Measurements from ENCODE around the gene SELENOK.

The SELENOK gene

GRCh38 chr3:53859178-53859577, 32.5 kb downstream of the SELENOK start:
- H3K4me3 ChIP-seq (ENCODE audit: low read depth in 1 of 2, low read length in 2 of 2) = no peak overlapping the region

GRCh38 chr3:53858096-53858741, 33.4 kb downstream of the SELENOK start:
- Histone ChIP-seq H3K27me3 (ENCODE audit: control insufficient read depth in 1 of 2, insufficient read depth in 2 of 2, low read length in 2 of 2) (no peaks in the 10 kb centered on the region), H3K9me3 (ENCODE audit: control insufficient read depth in 1 of 2, low read length in 2 of 2) (no peaks in the 10 kb centered on the region), H3K27ac (ENCODE audit: low read depth, low read length) (no peak overlapping the region), H3K4me3 (ENCODE audit: low read depth in 1 of 2, low read length in 2 of 2) (no peak overlapping the region), H3K9ac (ENCODE audit: low read depth in 1 of 2, low read length in 2 of 2) (no peak overlapping the region), H3K36me3 (ENCODE audit: control insufficient read depth in 1 of 2, insufficient read depth in 2 of 2, low read length in 2 of 2) (peaks cover 0 to 28% of the 10 kb centered on the region in 2 donors), H3K4me1 (ENCODE audit: control insufficient read depth in 1 of 2, insufficient read depth in 2 of 2, low read length in 2 of 2) (no peaks in the 10 kb centered on the region)

More at GRCh38 chr3:53859178-53859577, 32.5 kb downstream of the SELENOK start:
- no peaks in the 10 kb centered on the region for H3K27me3 ChIP-seq (ENCODE audit: control insufficient read depth in 1 of 2, insufficient read depth in 2 of 2, low read length in 2 of 2)
- H3K4me1 ChIP-seq (ENCODE audit: control insufficient read depth in 1 of 2, insufficient read depth in 2 of 2, low read length in 2 of 2) = no peaks in the 10 kb centered on the region
- no peak overlapping the region for H3K27ac ChIP-seq (ENCODE audit: low read depth, low read length)
- H3K36me3 ChIP-seq (ENCODE audit: control insufficient read depth in 1 of 2, insufficient read depth in 2 of 2, low read length in 2 of 2) = peaks cover 0 to 35% of the 10 kb centered on the region in 2 donors
- H3K9ac ChIP-seq (ENCODE audit: low read depth in 1 of 2, low read length in 2 of 2) = no peak overlapping the region
- H3K9me3 ChIP-seq (ENCODE audit: control insufficient read depth in 1 of 2, low read length in 2 of 2) = no peaks in the 10 kb centered on the region

DNA sequence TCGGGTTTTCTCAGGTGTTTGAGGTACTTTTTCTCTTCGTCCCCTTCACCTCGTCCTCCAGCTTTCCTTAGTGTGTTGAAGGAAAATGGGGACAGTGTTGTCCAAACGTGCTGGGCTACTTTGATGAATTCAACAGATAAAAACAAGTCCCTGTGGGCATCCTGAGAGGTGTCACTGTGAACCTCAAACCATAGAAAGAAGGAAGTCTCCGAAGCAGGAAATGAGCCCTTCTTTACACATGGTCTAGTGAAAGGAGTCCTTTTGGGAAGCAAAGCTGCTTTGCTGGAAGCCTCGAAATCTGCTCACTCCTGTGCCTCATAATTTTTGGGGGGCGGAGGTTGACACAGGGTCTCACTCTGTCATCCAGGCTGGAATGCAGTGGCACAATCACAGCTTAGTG, 34.7 kb downstream of the SELENOK start:
- H3K36me3 ChIP-seq (ENCODE audit: control insufficient read depth in 1 of 2, insufficient read depth in 2 of 2, low read length in 2 of 2) = peaks cover 0 to 26% of the 10 kb centered on the region in 2 donors
- H3K27ac ChIP-seq (ENCODE audit: low read depth, low read length) = no peak overlapping the region
- no peaks in the 10 kb centered on the region for H3K9me3 ChIP-seq (ENCODE audit: control insufficient read depth in 1 of 2, low read length in 2 of 2)
- no peak overlapping the region for H3K9ac ChIP-seq (ENCODE audit: low read depth in 1 of 2, low read length in 2 of 2)
- no peaks in the 10 kb centered on the region for H3K27me3 ChIP-seq (ENCODE audit: control insufficient read depth in 1 of 2, insufficient read depth in 2 of 2, low read length in 2 of 2)
- no peak overlapping the region for H3K4me3 ChIP-seq (ENCODE audit: low read depth in 1 of 2, low read length in 2 of 2)
- H3K4me1 ChIP-seq (ENCODE audit: control insufficient read depth in 1 of 2, insufficient read depth in 2 of 2, low read length in 2 of 2) = no peaks in the 10 kb centered on the region

GRCh38 chr3:53850895-53851294, 40.8 kb downstream of the SELENOK start:
- Histone ChIP-seq H3K4me3 (ENCODE audit: low read depth in 1 of 2, low read length in 2 of 2) (no peak overlapping the region), H3K4me1 (ENCODE audit: control insufficient read depth in 1 of 2, insufficient read depth in 2 of 2, low read length in 2 of 2) (peaks cover 5 to 6% of the 10 kb centered on the region in 2 donors), H3K9ac (ENCODE audit: low read depth in 1 of 2, low read length in 2 of 2) (no peak overlapping the region), H3K27ac (ENCODE audit: low read depth, low read length) (no peak overlapping the region), H3K27me3 (ENCODE audit: control insufficient read depth in 1 of 2, insufficient read depth in 2 of 2, low read length in 2 of 2) (peaks cover 0 to 7% of the 10 kb centered on the region in 2 donors), H3K36me3 (ENCODE audit: control insufficient read depth in 1 of 2, insufficient read depth in 2 of 2, low read length in 2 of 2) (peaks cover 0 to 4% of the 10 kb centered on the region in 2 donors), H3K9me3 (ENCODE audit: control insufficient read depth in 1 of 2, low read length in 2 of 2) (no peaks in the 10 kb centered on the region)

- Histone ChIP-seq H3K9ac (ENCODE audit: low read depth in 1 of 2, low read length in 2 of 2) (no peak overlapping the region), H3K27me3 (ENCODE audit: control insufficient read depth in 1 of 2, insufficient read depth in 2 of 2, low read length in 2 of 2) (peaks cover 0 to 12% of the 10 kb centered on the region in 2 donors), H3K9me3 (ENCODE audit: control insufficient read depth in 1 of 2, low read length in 2 of 2) (no peaks in the 10 kb centered on the region), H3K4me1 (ENCODE audit: control insufficient read depth in 1 of 2, insufficient read depth in 2 of 2, low read length in 2 of 2) (peaks cover 12 to 13% of the 10 kb centered on the region in 2 donors), H3K4me3 (ENCODE audit: low read depth in 1 of 2, low read length in 2 of 2) (no peak overlapping the region), H3K27ac (ENCODE audit: low read depth, low read length) (no peak overlapping the region), H3K36me3 (ENCODE audit: control insufficient read depth in 1 of 2, insufficient read depth in 2 of 2, low read length in 2 of 2) (peaks cover 0 to 4% of the 10 kb centered on the region in 2 donors)
Observed at GRCh38 chr3:53849916-53850315, 41.7 kb downstream of the SELENOK start.

DNA sequence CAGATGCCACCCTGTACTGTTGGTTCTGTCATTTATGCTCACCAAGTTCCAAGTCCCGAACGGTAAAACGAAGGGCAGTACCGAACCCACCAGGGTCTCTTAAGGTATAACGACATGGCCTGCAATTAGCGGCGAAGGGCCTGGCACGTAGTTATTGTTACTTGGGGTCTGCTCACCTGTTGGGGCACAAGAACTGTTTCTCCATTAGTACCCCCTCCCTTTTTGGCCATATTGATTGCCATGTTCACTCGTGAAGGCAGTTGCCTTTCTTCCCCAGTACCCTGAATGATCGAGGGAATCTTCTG, 44.9 kb downstream of the SELENOK start:
- Histone ChIP-seq H3K27me3 (ENCODE audit: control insufficient read depth in 1 of 2, insufficient read depth in 2 of 2, low read length in 2 of 2) (peaks cover 0 to 12% of the 10 kb centered on the region in 2 donors), H3K27ac (ENCODE audit: low read depth, low read length) (no peak overlapping the region), H3K4me3 (ENCODE audit: low read depth in 1 of 2, low read length in 2 of 2) (peak overlapping the region; percentile 67 to 73)

DNA sequence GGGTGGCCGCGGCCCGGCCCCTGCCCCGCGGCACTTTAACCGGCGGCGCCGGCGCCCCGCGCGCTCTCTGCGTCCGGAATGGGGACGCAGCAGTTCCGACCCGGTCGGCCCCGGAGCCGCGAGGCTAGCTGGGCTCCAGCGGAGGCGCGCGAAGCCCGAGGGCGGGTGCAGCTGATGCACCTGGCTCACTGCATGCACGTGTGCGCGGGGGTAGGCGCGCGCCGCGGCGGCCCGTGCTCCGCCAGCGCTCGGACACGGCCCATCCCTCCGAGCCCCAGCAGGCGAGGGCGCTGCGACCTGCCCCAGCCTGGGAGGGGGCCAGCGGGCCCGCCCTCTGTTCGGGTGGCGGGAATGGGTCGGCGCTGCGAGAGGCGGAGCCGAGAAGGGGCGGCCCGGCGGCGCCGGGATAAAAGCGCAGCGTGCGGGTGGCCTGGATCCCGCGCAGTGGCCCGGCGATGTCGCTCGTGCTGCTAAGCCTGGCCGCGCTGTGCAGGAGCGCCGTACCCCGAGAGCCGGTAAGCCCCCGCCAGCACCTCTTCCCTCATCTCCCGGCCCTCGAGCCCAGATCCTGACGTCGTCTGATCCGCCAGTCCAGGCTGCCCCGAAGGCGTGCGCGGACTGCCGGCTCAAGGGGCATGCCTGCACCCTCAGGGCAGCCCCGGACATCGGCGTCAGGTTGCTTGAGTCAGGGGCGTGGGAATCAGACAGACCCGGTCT, 45.4 kb downstream of the SELENOK start, which contains the start of the genes CHDH and IL17RB:
TSS of gene CHDH (minus strand) at position 286 of the 717 bp plus-strand sequence. CDS start 22,411 bp downstream, outside the sequence.
TSS of gene IL17RB (plus strand) at position 435 of the 717 bp plus-strand sequence. CDS start at position 456, 21 bp downstream.
- H3K4me3 ChIP-seq (ENCODE audit: low read depth in 1 of 2, low read length in 2 of 2) = peak within 1 kb of the TSS; percentile 67 to 73
- H3K36me3 ChIP-seq (ENCODE audit: control insufficient read depth in 1 of 2, insufficient read depth in 2 of 2, low read length in 2 of 2) = peaks cover 0 to 4% of the 10 kb centered on the region in 2 donors
- H3K4me1 ChIP-seq (ENCODE audit: control insufficient read depth in 1 of 2, insufficient read depth in 2 of 2, low read length in 2 of 2) = peaks cover 38 to 41% of the 10 kb centered on the region in 2 donors
- no peaks in the 10 kb centered on the region for H3K9me3 ChIP-seq (ENCODE audit: control insufficient read depth in 1 of 2, low read length in 2 of 2)
- H3K27ac ChIP-seq (ENCODE audit: low read depth, low read length) = peak within 1 kb of the TSS; percentile 76
- H3K27me3 ChIP-seq (ENCODE audit: control insufficient read depth in 1 of 2, insufficient read depth in 2 of 2, low read length in 2 of 2) = peaks cover 0 to 12% of the 10 kb centered on the region in 2 donors
- peak within 1 kb of the TSS; percentile 52 to 81 for H3K9ac ChIP-seq (ENCODE audit: low read depth in 1 of 2, low read length in 2 of 2)

More for the DNA sequence above, 44.9 kb downstream of the SELENOK start:
- Histone ChIP-seq H3K36me3 (ENCODE audit: control insufficient read depth in 1 of 2, insufficient read depth in 2 of 2, low read length in 2 of 2) (peaks cover 0 to 4% of the 10 kb centered on the region in 2 donors), H3K9me3 (ENCODE audit: control insufficient read depth in 1 of 2, low read length in 2 of 2) (no peaks in the 10 kb centered on the region), H3K9ac (ENCODE audit: low read depth in 1 of 2, low read length in 2 of 2) (peak overlapping the region; percentile 18 to 81), H3K4me1 (ENCODE audit: control insufficient read depth in 1 of 2, insufficient read depth in 2 of 2, low read length in 2 of 2) (peaks cover 38 to 40% of the 10 kb centered on the region in 2 donors)

GRCh38 chr3:53845881-53846133, 45.9 kb downstream of the SELENOK start:
- H3K9ac ChIP-seq (ENCODE audit: low read depth in 1 of 2, low read length in 2 of 2) = peak overlapping the region; percentile 52 to 81
- H3K9me3 ChIP-seq (ENCODE audit: control insufficient read depth in 1 of 2, low read length in 2 of 2) = no peaks in the 10 kb centered on the region
- H3K27ac ChIP-seq (ENCODE audit: low read depth, low read length) = peak overlapping the region; percentile 76
- peak overlapping the region; percentile 67 to 73 for H3K4me3 ChIP-seq (ENCODE audit: low read depth in 1 of 2, low read length in 2 of 2)
- H3K27me3 ChIP-seq (ENCODE audit: control insufficient read depth in 1 of 2, insufficient read depth in 2 of 2, low read length in 2 of 2) = peaks cover 0 to 12% of the 10 kb centered on the region in 2 donors
- H3K36me3 ChIP-seq (ENCODE audit: control insufficient read depth in 1 of 2, insufficient read depth in 2 of 2, low read length in 2 of 2) = peaks cover 0 to 4% of the 10 kb centered on the region in 2 donors
- peaks cover 38 to 44% of the 10 kb centered on the region in 2 donors for H3K4me1 ChIP-seq (ENCODE audit: control insufficient read depth in 1 of 2, insufficient read depth in 2 of 2, low read length in 2 of 2)

- Histone ChIP-seq H3K4me1 (ENCODE audit: control insufficient read depth in 1 of 2, insufficient read depth in 2 of 2, low read length in 2 of 2) (peaks cover 38 to 44% of the 10 kb centered on the region in 2 donors), H3K9me3 (ENCODE audit: control insufficient read depth in 1 of 2, low read length in 2 of 2) (no peaks in the 10 kb centered on the region), H3K9ac (ENCODE audit: low read depth in 1 of 2, low read length in 2 of 2) (peak overlapping the region; percentile 52 to 81), H3K4me3 (ENCODE audit: low read depth in 1 of 2, low read length in 2 of 2) (peak overlapping the region; percentile 67 to 73), H3K27me3 (ENCODE audit: control insufficient read depth in 1 of 2, insufficient read depth in 2 of 2, low read length in 2 of 2) (peaks cover 0 to 12% of the 10 kb centered on the region in 2 donors), H3K36me3 (ENCODE audit: control insufficient read depth in 1 of 2, insufficient read depth in 2 of 2, low read length in 2 of 2) (peaks cover 0 to 4% of the 10 kb centered on the region in 2 donors), H3K27ac (ENCODE audit: low read depth, low read length) (peak overlapping the region; percentile 76)
Observed at GRCh38 chr3:53845103-53845880, 46.4 kb downstream of the SELENOK start.
